ENCODE measurements around the gene INTS11.

INTS11 gene

GRCh38 chr1:1357871-1358432, 33.5 kb upstream of the INTS11 start:
- no peak for DNase-seq (ENCODE audit: low read depth)

GRCh38 chr1:1356796-1357401, 32.4 kb upstream of the INTS11 start:
- no peak for DNase-seq (ENCODE audit: low read depth)

- DNase-seq (ENCODE audit: low read depth) = no peak
Observed at GRCh38 chr1:1356166-1356795, 31.8 kb upstream of the INTS11 start.

- no peak for DNase-seq (ENCODE audit: low read depth)
Observed at GRCh38 chr1:1355416-1355815, 31.0 kb upstream of the INTS11 start.

- no peak for DNase-seq (ENCODE audit: low read depth)
Observed at GRCh38 chr1:1354271-1355247, 30.1 kb upstream of the INTS11 start.

GRCh38 chr1:1353389-1354151, 29.1 kb upstream of the INTS11 start:
- no peak for DNase-seq (ENCODE audit: low read depth)

- DNase-seq (ENCODE audit: low read depth) = no peak
Observed at GRCh38 chr1:1352786-1353388, 28.4 kb upstream of the INTS11 start.

- no peak for DNase-seq (ENCODE audit: low read depth)
Observed at GRCh38 chr1:1351511-1352427, 27.3 kb upstream of the INTS11 start.

GRCh38 chr1:1349256-1350012, 25.0 kb upstream of the INTS11 start, which contains the start of gene DVL1:
TSS of gene DVL1 (minus strand) at chr1:1349418. CDS start at chr1:1349065, 353 bp downstream.
- peak; percentile 47 for DNase-seq (ENCODE audit: low read depth)

GRCh38 chr1:1348420-1349255, 24.2 kb upstream of the INTS11 start:
- DNase-seq (ENCODE audit: low read depth) = no peak

- DNase-seq (ENCODE audit: low read depth) = no peak
Observed at GRCh38 chr1:1347663-1348419, 23.4 kb upstream of the INTS11 start.

GRCh38 chr1:1347026-1347595, 22.7 kb upstream of the INTS11 start:
- no peak for DNase-seq (ENCODE audit: low read depth)

- no peak for DNase-seq (ENCODE audit: low read depth)
Observed at GRCh38 chr1:1346501-1346890, 22.0 kb upstream of the INTS11 start.

- no peak for DNase-seq (ENCODE audit: low read depth)
Observed at GRCh38 chr1:1345860-1346500, 21.5 kb upstream of the INTS11 start.

GRCh38 chr1:1345384-1345783, 20.9 kb upstream of the INTS11 start:
- no peak for DNase-seq (ENCODE audit: low read depth)

- DNase-seq (ENCODE audit: low read depth) = peak; percentile 41
Observed at GRCh38 chr1:1344655-1345361, 20.3 kb upstream of the INTS11 start.

All from stimulated activated CD8-positive, alpha-beta memory T cell treated with anti-CD3 and anti-CD28 coated beads, Interleukin-4, amount 100 ng/mL, for 24 hours (primary cell).